HepG2 (cell line): ENCODE data around the gene SRD5A3. TPM values are rescaled to one million over a fixed set of nuclear protein-coding genes. Genes with fewer than 3 reads are reported as not detected.

Experiments
- ATRX ChIP-seq: sonication (generic); formaldehyde crosslinking; IDR thresholded peaks from 2 replicates; pipeline ENCODE4 v1.4.0; 2020; ENCODE audit warnings: missing genetic modification reagents, borderline replicate concordance
- CENPBD1 ChIP-seq: sonication (generic); formaldehyde crosslinking; IDR thresholded peaks from 2 replicates; pipeline ENCODE4 v1.8.0; 2022; ENCODE audit warnings: missing genetic modification reagents, low read depth, mild to moderate bottlenecking, borderline replicate concordance
- CREB1 ChIP-seq, 2 experiments: fragments of 450-650 bp in 1 of 2; IDR thresholded peaks; 2 replicates each; pipeline ENCODE4 v1.6.1; 2016 to 2017; ENCODE audit warnings: control low read depth in 1 of 2, mild to moderate bottlenecking in 1 of 2, missing compliant biosample characterization in 1 of 2, missing genetic modification characterization in 1 of 2
- DNMT1 ChIP-seq: sonication (generic); formaldehyde crosslinking; IDR thresholded peaks from 2 replicates; pipeline ENCODE4 v1.5.1; 2020; ENCODE audit warnings: mild to moderate bottlenecking, missing genetic modification reagents
- DR1 ChIP-seq: sonication (generic); formaldehyde crosslinking; IDR thresholded peaks from 2 replicates; pipeline ENCODE4 v1.8.0; 2021; ENCODE audit warnings: mild to moderate bottlenecking, missing genetic modification reagents, inconsistent platforms
- ERF ChIP-seq: IDR thresholded peaks from 2 replicates; pipeline ENCODE4 v1.6.1; 2018; ENCODE audit warnings: missing biosample characterization, missing genetic modification reagents
- FLYWCH1 ChIP-seq: sonication (generic); formaldehyde crosslinking; IDR thresholded peaks from 2 replicates; pipeline ENCODE4 v1.8.1; 2023; ENCODE audit warnings: mild to moderate bottlenecking, missing genetic modification reagents
- MXD4 ChIP-seq: IDR thresholded peaks from 2 replicates; pipeline ENCODE4 v1.6.1; 2016; ENCODE audit warnings: mild to moderate bottlenecking, missing biosample characterization, missing genetic modification reagents
- NBN ChIP-seq: fragments of 450-650 bp; conservative IDR thresholded peaks from 2 replicates; pipeline ENCODE4 v1.6.1; 2017
- NR2F2 ChIP-seq: IDR thresholded peaks from 2 replicates; pipeline ENCODE4 v1.6.1; 2012; ENCODE audit warnings: low read depth, inconsistent platforms, borderline replicate concordance
- PITX1 ChIP-seq: sonication (generic); formaldehyde crosslinking; IDR thresholded peaks from 2 replicates; pipeline ENCODE4 v1.5.1; 2020; ENCODE audit warnings: mild to moderate bottlenecking, missing genetic modification reagents
- RARA ChIP-seq: IDR thresholded peaks from 2 replicates; pipeline ENCODE4 v1.6.1; 2016; ENCODE audit warnings: missing genetic modification reagents, missing compliant biosample characterization
- REL ChIP-seq: sonication (generic); formaldehyde crosslinking; conservative IDR thresholded peaks from 2 replicates; pipeline ENCODE4 v1.8.0; 2022; ENCODE audit warnings: mild to moderate bottlenecking, missing genetic modification reagents, moderate library complexity
- RFX3 ChIP-seq: IDR thresholded peaks from 2 replicates; pipeline ENCODE4 v1.6.1; 2016; ENCODE audit warnings: missing biosample characterization, missing genetic modification reagents
- SNAPC4 ChIP-seq: sonication (generic); formaldehyde crosslinking; IDR thresholded peaks from 2 replicates; pipeline ENCODE4 v1.4.0; 2020; ENCODE audit warnings: mild to moderate bottlenecking, missing genetic modification reagents
- TFDP2 ChIP-seq: sonication (generic); formaldehyde crosslinking; IDR thresholded peaks from 2 replicates; pipeline ENCODE4 v1.4.0; 2020; ENCODE audit warnings: missing genetic modification reagents
- TFE3 ChIP-seq: IDR thresholded peaks from 2 replicates; pipeline ENCODE4 v1.6.1; 2016
- TGIF2 ChIP-seq: IDR thresholded peaks from 2 replicates; pipeline ENCODE4 v1.6.1; 2016; ENCODE audit warnings: control low read depth, missing compliant biosample characterization
- ZNF572 ChIP-seq: sonication (generic); formaldehyde crosslinking; IDR thresholded peaks from 2 replicates; pipeline ENCODE4 v1.5.1; 2020; ENCODE audit warnings: mild to moderate bottlenecking, missing genetic modification reagents
- ZUFSP ChIP-seq: sonication (generic); formaldehyde crosslinking; IDR thresholded peaks from 2 replicates; pipeline ENCODE4 v1.9.0; 2021; ENCODE audit warnings: missing genetic modification reagents, mild to moderate bottlenecking, borderline replicate concordance
- polyA plus RNA-seq, 8 experiments: library from polyadenylated mRNA; depleted of rRNA in 3 of 8; stranded (reverse) in 7 of 8; unstranded in 1 of 8; fragments of >200 nt; fragmentation: Illumina TruSeq in 4 of 8; extraction: Trizol in 4 of 8; gene quantifications; 2 replicates each; pipeline versions ENCODE4 v1.2.1 to v1.2.3, GENCODE V29; 2011 to 2016; ENCODE audit warnings: low read depth in 4 of 8, missing spikeins in 1 of 8, mixed read lengths in 1 of 8; ENCODE audit not compliant: insufficient read depth in 1 of 8
- total RNA-seq, 5 experiments: library from RNA; depleted of rRNA; stranded (reverse); fragments of >200 nt; fragmentation: Illumina TruSeq; extraction: Trizol; gene quantifications; 2 replicates each; pipeline ENCODE4 v1.2.3, GENCODE V29; 2016; ENCODE audit warnings: low read depth in 1 of 5

SRD5A3 gene
- total and polyA plus RNA-seq, 2 of the 13 experiments (the other 11 are each of a cell fraction or from before 2014, with no cell fraction given), result 12.4 to 18.4 TPM

- TF ChIP-seq DNMT1 (CRISPR knock-in tag) (no peak; the same call in 1 of the 2 replicates), ZNF572 (CRISPR knock-in tag) (0 out of 2 replicates have a peak, but pooled peaks have one; percentile 56), TFDP2 (CRISPR knock-in tag) (peak; percentile 86), CENPBD1 (CRISPR knock-in tag) (no peak), PITX1 (CRISPR knock-in tag) (no peak), TFE3 (CRISPR knock-in tag) (peak; percentile 13; the same call in 1 of the 2 replicates), ATRX (CRISPR knock-in tag) (no peak), NR2F2 (peak; percentile 27; the same call in 1 of the 2 replicates), MXD4 (CRISPR knock-in tag) (0 out of 2 replicates have a peak, but pooled peaks have one; percentile 53), DR1 (CRISPR knock-in tag) (no peak; the same call in 1 of the 2 replicates), REL (no peak), ZUFSP (CRISPR knock-in tag) (no peak), CREB1 (IDR thresholded peaks at IDR 0.05) (peak; percentile 25; the same call in 1 of the 2 replicates), CREB1 (CRISPR knock-in tag; IDR thresholded peaks at IDR 0.05) (no peak), SNAPC4 (CRISPR knock-in tag) (no peak), RFX3 (CRISPR knock-in tag) (no peak), FLYWCH1 (CRISPR knock-in tag) (no peak), TGIF2 (CRISPR knock-in tag) (no peak), RARA (no peak), NBN (no peak), ERF (CRISPR knock-in tag) (peak; percentile 59; the same call in 1 of the 2 replicates)
Measured at GRCh38 chr4:55345980-55346850, at the start of gene SRD5A3 (continued).
